GM12873 (cell line): Measurements from ENCODE around the gene SMAP1.

Experiments
- TF ChIP-seq, protein P1 (sequence below): IDR thresholded peaks from 2 replicates; pipeline ENCODE4 v1.5.1; 2012; ENCODE audit warnings: low read depth, mild to moderate bottlenecking, moderate library complexity, low read length, control low read depth; ENCODE audit not compliant: insufficient read depth; ENCODE audit errors: missing control alignments

Gene SMAP1

DNA sequence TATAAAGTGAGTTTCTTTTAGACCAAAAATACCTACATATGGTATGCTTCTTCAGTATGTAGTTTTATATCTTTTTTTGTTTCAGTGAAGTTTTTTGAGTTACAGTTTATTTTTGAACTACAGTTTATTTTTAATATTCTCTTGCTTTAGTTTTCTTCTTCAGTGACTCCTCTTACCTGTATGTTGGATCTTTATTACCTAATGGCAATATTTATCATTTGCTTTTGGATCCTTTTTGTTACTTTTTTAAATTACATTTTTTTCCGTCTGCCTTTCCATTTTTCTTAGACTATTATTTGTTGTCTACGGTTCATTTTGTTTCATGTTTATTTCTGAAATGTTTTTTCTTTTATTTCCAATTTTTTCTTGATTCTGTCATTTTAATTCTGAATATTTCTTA, 71.9 kb downstream of the SMAP1 start:
- TF ChIP-seq, protein P1, sequence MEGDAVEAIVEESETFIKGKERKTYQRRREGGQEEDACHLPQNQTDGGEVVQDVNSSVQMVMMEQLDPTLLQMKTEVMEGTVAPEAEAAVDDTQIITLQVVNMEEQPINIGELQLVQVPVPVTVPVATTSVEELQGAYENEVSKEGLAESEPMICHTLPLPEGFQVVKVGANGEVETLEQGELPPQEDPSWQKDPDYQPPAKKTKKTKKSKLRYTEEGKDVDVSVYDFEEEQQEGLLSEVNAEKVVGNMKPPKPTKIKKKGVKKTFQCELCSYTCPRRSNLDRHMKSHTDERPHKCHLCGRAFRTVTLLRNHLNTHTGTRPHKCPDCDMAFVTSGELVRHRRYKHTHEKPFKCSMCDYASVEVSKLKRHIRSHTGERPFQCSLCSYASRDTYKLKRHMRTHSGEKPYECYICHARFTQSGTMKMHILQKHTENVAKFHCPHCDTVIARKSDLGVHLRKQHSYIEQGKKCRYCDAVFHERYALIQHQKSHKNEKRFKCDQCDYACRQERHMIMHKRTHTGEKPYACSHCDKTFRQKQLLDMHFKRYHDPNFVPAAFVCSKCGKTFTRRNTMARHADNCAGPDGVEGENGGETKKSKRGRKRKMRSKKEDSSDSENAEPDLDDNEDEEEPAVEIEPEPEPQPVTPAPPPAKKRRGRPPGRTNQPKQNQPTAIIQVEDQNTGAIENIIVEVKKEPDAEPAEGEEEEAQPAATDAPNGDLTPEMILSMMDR = no peak

- TF ChIP-seq, protein P1 = no peak
Observed at GRCh38 chr6:70753870-70754380, 86.2 kb downstream of the SMAP1 start.

DNA sequence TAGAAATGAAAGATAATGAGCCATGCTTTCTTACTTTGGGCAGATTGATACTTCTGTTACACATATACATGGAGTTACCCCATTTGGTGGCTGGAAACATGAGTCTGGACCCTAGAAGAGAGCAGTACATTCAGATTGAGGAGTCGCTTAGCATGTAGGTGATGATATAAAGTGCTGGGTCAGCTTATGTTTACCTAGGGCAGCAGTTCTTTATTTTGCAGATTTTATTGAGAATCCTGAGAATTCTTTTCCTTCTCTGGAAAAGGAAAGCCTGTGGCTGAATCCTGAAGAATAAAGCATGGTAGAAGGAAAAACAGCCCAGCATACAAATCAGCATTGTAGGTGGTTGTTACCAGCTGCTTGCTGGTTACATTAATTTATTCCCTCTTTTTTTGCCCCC, 91.2 kb downstream of the SMAP1 start:
- TF ChIP-seq, protein P1 = no peak

DNA sequence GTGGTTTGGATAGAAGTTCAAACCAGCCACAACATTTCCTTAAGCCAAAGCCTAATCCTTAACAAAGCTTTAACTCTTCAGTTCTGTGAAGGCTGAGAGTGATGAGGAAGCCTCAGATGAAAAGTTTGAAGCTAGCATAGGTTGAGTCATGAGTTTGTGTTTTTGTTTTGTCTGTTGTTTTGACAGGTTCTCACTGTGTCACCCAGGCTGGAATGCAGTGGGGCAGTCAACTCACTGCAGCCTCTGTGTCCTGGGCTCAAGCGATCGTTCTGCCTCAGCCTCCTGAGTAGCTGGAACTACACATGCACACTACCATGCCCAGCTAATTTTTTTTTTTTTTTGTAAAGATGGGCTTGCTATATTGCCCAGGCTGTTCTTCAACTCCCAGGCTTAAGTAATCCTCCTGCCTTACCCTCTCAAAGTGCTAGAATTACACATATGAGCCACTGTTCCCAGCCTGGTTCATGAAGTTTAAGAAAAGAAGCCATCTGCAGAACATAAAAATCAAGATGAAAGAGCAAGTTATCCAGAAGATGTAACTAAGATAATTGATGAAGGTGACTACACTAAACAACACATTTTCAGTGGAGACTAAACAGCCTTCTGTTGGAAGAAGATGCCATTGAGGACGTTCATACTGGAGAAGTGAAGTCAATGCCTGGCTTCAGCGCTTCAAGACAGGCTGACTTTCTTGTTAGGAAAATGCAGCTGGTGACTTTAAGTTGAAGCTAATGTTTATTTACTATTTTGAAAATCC, 96.2 kb downstream of the SMAP1 start:
- TF ChIP-seq, protein P1 = no peak

GRCh38 chr6:70764706-70765105, 97.0 kb downstream of the SMAP1 start:
- TF ChIP-seq, protein P1 = no peak

- TF ChIP-seq, protein P1 = no peak
Observed at GRCh38 chr6:70779934-70780333, 112.3 kb downstream of the SMAP1 start.

GRCh38 chr6:70790483-70791224, 123.0 kb downstream of the SMAP1 start:
- TF ChIP-seq, protein P1 = no peak
